ENCODE results near the gene ANKRD50.

The ANKRD50 gene

GRCh38 chr4:124631760-124632159 is 80.8 kb downstream of the ANKRD50 start:
- TF ChIP-seq, protein P1, sequence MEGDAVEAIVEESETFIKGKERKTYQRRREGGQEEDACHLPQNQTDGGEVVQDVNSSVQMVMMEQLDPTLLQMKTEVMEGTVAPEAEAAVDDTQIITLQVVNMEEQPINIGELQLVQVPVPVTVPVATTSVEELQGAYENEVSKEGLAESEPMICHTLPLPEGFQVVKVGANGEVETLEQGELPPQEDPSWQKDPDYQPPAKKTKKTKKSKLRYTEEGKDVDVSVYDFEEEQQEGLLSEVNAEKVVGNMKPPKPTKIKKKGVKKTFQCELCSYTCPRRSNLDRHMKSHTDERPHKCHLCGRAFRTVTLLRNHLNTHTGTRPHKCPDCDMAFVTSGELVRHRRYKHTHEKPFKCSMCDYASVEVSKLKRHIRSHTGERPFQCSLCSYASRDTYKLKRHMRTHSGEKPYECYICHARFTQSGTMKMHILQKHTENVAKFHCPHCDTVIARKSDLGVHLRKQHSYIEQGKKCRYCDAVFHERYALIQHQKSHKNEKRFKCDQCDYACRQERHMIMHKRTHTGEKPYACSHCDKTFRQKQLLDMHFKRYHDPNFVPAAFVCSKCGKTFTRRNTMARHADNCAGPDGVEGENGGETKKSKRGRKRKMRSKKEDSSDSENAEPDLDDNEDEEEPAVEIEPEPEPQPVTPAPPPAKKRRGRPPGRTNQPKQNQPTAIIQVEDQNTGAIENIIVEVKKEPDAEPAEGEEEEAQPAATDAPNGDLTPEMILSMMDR (IDR thresholded peaks at IDR 0.05; ENCODE audit: borderline replicate concordance, insufficient read depth, low read depth, low read length) = no peak
- H3K4me3 ChIP-seq (ENCODE audit: low read depth, low read length) = no peak overlapping the region

DNA sequence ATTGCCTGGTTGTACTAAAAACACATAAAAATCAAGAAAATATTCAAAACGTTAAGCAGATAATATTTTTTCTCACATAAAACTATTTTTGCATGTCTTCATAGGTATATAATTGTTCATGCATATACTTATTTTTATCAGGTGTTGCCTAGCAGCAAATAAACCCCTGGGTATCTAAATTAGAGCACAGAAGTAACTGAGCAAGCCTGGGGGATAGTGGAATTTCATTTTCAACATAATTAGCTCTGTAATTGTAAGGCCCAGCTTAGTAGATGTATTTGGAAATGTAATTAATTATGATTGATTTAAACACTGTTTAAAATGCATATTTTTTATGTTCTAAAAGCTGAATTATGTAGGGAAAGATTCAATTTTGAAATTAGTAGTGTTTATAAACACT is 82.9 kb downstream of the ANKRD50 start:
- TF ChIP-seq, protein P1 (IDR thresholded peaks at IDR 0.05; ENCODE audit: borderline replicate concordance, insufficient read depth, low read depth, low read length) = no peak
- H3K4me3 ChIP-seq (ENCODE audit: low read depth, low read length) = no peak overlapping the region

All from GM12875 (cell line).